Lung (tissue), 16 donors: Measurements from ENCODE around the gene ACYP2. TPM values are rescaled to one million over a fixed set of nuclear protein-coding genes. Genes with fewer than 3 reads are reported as not detected.
"Not testable (repeated sequence)": the region's sequence is repeated elsewhere in the genome, so short reads cannot be mapped to it uniquely, and the experiment has no call there.

Experiments used
- ATAC-seq: fragments of 200-7000 bp; cut with Tn5 transposase; one replicate; pipeline ENCODE4 v1.9.1; 2020; ENCODE audit warnings: moderate number of reproducible peaks; ENCODE audit not compliant: insufficient read depth, low FRiP score
- DNase-seq, 3 donors: peaks; one replicate each; pipeline ENCODE4 v3.0.0-alpha.2; 2013 to 2017
- H3K27ac ChIP-seq, 2 donors: one replicate each; pipeline ENCODE4 v1.5.1; 2013; ENCODE audit warnings: mild to moderate bottlenecking in 2 of 2, moderate library complexity in 2 of 2, control low read depth in 1 of 2, inconsistent platforms in 1 of 2, low read depth in 1 of 2, low read length in 1 of 2
- H3K27me3 ChIP-seq, 3 donors: one replicate each; pipeline ENCODE4 v1.5.1; 2013; ENCODE audit warnings: low read length in 2 of 3; ENCODE audit not compliant: control insufficient read depth in 3 of 3, insufficient read depth in 3 of 3
- H3K36me3 ChIP-seq, 4 donors: one replicate each; pipeline ENCODE4 v1.5.1; 2013; ENCODE audit warnings: low read length in 4 of 4, mild to moderate bottlenecking in 1 of 4, moderate library complexity in 1 of 4; ENCODE audit not compliant: control insufficient read depth in 4 of 4, insufficient read depth in 4 of 4
- H3K4me1 ChIP-seq, 5 donors: one replicate each; pipeline ENCODE4 v1.5.1; 2013; ENCODE audit warnings: low read length in 5 of 5, mild to moderate bottlenecking in 2 of 5, moderate library complexity in 1 of 5; ENCODE audit not compliant: control insufficient read depth in 5 of 5, insufficient read depth in 5 of 5
- H3K4me3 ChIP-seq: one replicate; pipeline ENCODE4 v1.5.1; 2013; ENCODE audit warnings: mild to moderate bottlenecking, control low read depth, moderate library complexity
- H3K9ac ChIP-seq, 2 donors: one replicate each; pipeline ENCODE4 v1.5.1; 2013; ENCODE audit warnings: low read length in 2 of 2, control low read depth in 1 of 2; ENCODE audit not compliant: insufficient read depth in 1 of 2
- H3K9me3 ChIP-seq, 4 donors: one replicate each; pipeline ENCODE4 v1.5.1; 2013; ENCODE audit warnings: low read length in 3 of 4, mild to moderate bottlenecking in 1 of 4, moderate library complexity in 1 of 4; ENCODE audit not compliant: control insufficient read depth in 4 of 4, insufficient read depth in 3 of 4
- CTCF ChIP-seq: IDR thresholded peaks from 2 replicates; pipeline ENCODE4 v1.5.1; 2012; ENCODE audit warnings: mild to moderate bottlenecking; ENCODE audit errors: control extremely low read depth, extremely low read depth
- WGBS, 2 donors: extraction: QIAGEN DNeasy Blood & Tissue Kit; methylation state at CpG; one replicate each; pipeline ENCODE4 v1.1.7; 2013; 5-methylcytosine and 5-hydroxymethylcytosine counted together
- long read RNA-seq, 5 donors: transcript quantifications; one replicate each; lab custom pipeline, GENCODE V29; 2026
- polyA plus RNA-seq, 2 donors: library from polyadenylated mRNA; stranded (reverse); fragments of 200-250 nt; gene quantifications; one replicate each; pipeline ENCODE4 v1.2.1, GENCODE V29; 2013
- total RNA-seq, 2 donors: library from RNA; depleted of rRNA in 1 of 2; stranded (reverse); fragments of >200 nt in 1 of 2; gene quantifications; one replicate each; pipeline ENCODE4 v1.2.1, GENCODE V29; 2014 to 2021
- donor health status: control.
- donor health status: control.
- donor health status: Bipolar disorder and iron deficiency.
- donor health status: healthy.
- donor health status: DM: yes; HTN: yes; CAD: no.

Gene ACYP2
- total RNA-seq (10 to 100 TPM; 15.1 to 23.7 TPM), polyA plus RNA-seq (10 to 100 TPM; 13.2 to 20.8 TPM)
- long read RNA-seq, donor 1, partial matches to known transcripts = 5 of 12 reads
- long read RNA-seq, donor 1, other reads (novel, unspliced or antisense) = 7 of 12 reads
- long read RNA-seq, donor 2 = 0 reads
- long read RNA-seq, donor 3, partial matches to known transcripts = 0 of 1 reads
- long read RNA-seq, donor 3, other reads (novel, unspliced or antisense) = 0 of 1 reads
- long read RNA-seq, donor 4 = 0 reads
- long read RNA-seq, donor 5, partial matches to known transcripts = 7 of 14 reads
- long read RNA-seq, donor 5, other reads (novel, unspliced or antisense) = 7 of 14 reads

GRCh38 chr2:54115284-54116137 is at the start of gene ACYP2:
TSS of gene ACYP2 (plus strand) at chr2:54115615.
- no peak for TF ChIP-seq CTCF
- ATAC-seq = peak; percentile 97
- H3K9me3 ChIP-seq = peaks cover 0 to 1% (median 0%) of the 10 kb centered on the region in 4 donors
- peak within 1 kb of the TSS; percentile 98 for H3K9ac ChIP-seq
- H3K36me3 ChIP-seq = peaks cover 0 to 1% (median under 1%) of the 10 kb centered on the region in 4 donors
- no peaks in the 10 kb centered on the region for H3K27me3 ChIP-seq
- H3K4me3 ChIP-seq = peak within 1 kb of the TSS; percentile 51
- 0 to 1% methylated on average over 50 to 57 of the region's 57 CpGs for WGBS, 2 donors
- peak; percentile 98 to 99 (median 98) for DNase-seq
- H3K4me1 ChIP-seq = peaks cover 0 to 6% (median 3%) of the 10 kb centered on the region in 5 donors
- H3K27ac ChIP-seq = peak within 1 kb of the TSS; percentile 97 to 99

- no peaks in the 10 kb centered on the region for H3K36me3 ChIP-seq
- no peak for DNase-seq
- H3K4me3 ChIP-seq = no peak overlapping the region
- no peaks in the 10 kb centered on the region for H3K9me3 ChIP-seq
- H3K4me1 ChIP-seq = peaks cover 0 to 4% (median 2%) of the 10 kb centered on the region in 5 donors
- H3K27me3 ChIP-seq = no peaks in the 10 kb centered on the region
- H3K27ac ChIP-seq = no peak overlapping the region
- 96 to 97% methylated on average over 6 of the region's 6 CpGs for WGBS, 2 donors
- TF ChIP-seq CTCF = no peak
- ATAC-seq = no peak
- no peak overlapping the region for H3K9ac ChIP-seq
These were observed 49.5 kb upstream of the ACYP2 start for GRCh38 chr2:54065891-54066290.

- H3K27me3 ChIP-seq = no peaks in the 10 kb centered on the region
- peaks cover 0 to 4% (median 0%) of the 10 kb centered on the region in 5 donors for H3K4me1 ChIP-seq
- no peak for ATAC-seq
- H3K9me3 ChIP-seq = no peaks in the 10 kb centered on the region
- no peak for TF ChIP-seq CTCF
- 83 to 88% methylated on average over 5 of the region's 5 CpGs for WGBS, 2 donors
- no peaks in the 10 kb centered on the region for H3K36me3 ChIP-seq
- no peak overlapping the region for H3K9ac ChIP-seq
- no peak overlapping the region for H3K27ac ChIP-seq
- H3K4me3 ChIP-seq = no peak overlapping the region
- DNase-seq = no peak
These were observed 47.5 kb upstream of the ACYP2 start for GRCh38 chr2:54067851-54068375.

GRCh38 chr2:54072483-54072882 is 42.9 kb upstream of the ACYP2 start:
- not testable (repeated sequence) for H3K36me3 ChIP-seq, H3K9me3 ChIP-seq, H3K27ac ChIP-seq, H3K4me3 ChIP-seq, ATAC-seq, H3K4me1 ChIP-seq, H3K27me3 ChIP-seq, H3K9ac ChIP-seq, DNase-seq
- 77 to 91% methylated on average over 2 of the region's 2 CpGs for WGBS, 2 donors
